Measurements from ENCODE around the gene ZKSCAN2.

The ZKSCAN2 gene

DNA sequence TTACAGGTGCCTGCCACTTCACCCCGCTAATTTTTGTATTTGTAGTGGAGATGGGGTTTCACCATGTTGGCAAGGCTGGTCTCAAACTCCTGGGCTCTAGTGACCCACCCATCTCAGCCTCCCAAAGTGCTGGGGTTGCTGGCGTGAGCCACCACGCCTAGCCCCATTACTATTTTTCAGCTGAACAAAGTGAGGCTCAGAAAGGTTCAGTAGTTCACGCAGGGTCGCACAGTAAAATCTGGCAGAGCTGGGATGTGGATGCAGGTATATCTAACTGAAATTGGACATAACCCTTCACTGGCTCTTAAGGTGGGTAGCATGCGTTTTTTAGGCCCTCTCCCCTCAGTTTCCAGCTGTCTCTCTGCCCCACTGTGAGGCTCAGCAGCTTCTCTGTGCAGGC, 33.7 kb downstream of the ZKSCAN2 start:
- no peaks in the 10 kb centered on the region for H4K20me1 ChIP-seq (ENCODE audit: insufficient read depth, low read length, poor library complexity, severe bottlenecking)
- H2AFZ ChIP-seq (ENCODE audit: low read length) = no peak overlapping the region
- no peak for TF ChIP-seq CTCF (conservative IDR thresholded peaks at IDR 0.05; ENCODE audit: low read length)
- TF ChIP-seq EZH2phosphoT487 (IDR thresholded peaks at IDR 0.05; ENCODE audit: borderline replicate concordance) = no peak
- no peak overlapping the region for H3K4me2 ChIP-seq (ENCODE audit: low read depth, low read length, poor library complexity, severe bottlenecking)
- no peaks in the 10 kb centered on the region for H3K36me3 ChIP-seq (ENCODE audit: insufficient read depth, low read length)
- H3F3A ChIP-seq (ENCODE audit: low read depth) = no peaks in the 10 kb centered on the region
- no peaks in the 10 kb centered on the region for H3K9me3 ChIP-seq (ENCODE audit: insufficient read depth, low read depth, low read length)
- no peak overlapping the region for H3K9ac ChIP-seq (ENCODE audit: low read depth, low read length, poor library complexity, severe bottlenecking)
- no peaks in the 10 kb centered on the region for H3K9me2 ChIP-seq (replicated peaks; ENCODE audit: low read depth, low read length)
- no peaks in the 10 kb centered on the region for H3K79me2 ChIP-seq (ENCODE audit: insufficient read depth, low read length)
- peaks cover 7% of the 10 kb centered on the region for H3K4me1 ChIP-seq (ENCODE audit: insufficient read depth, low read length, poor library complexity, severe bottlenecking)
- H3K27me3 ChIP-seq (ENCODE audit: insufficient read depth, low read length, poor library complexity, severe bottlenecking) = no peaks in the 10 kb centered on the region
- no peak overlapping the region for H3K4me3 ChIP-seq (ENCODE audit: low read length, poor library complexity, severe bottlenecking)

GRCh38 chr16:25222959-25223358, 34.7 kb downstream of the ZKSCAN2 start:
- H3K36me3 ChIP-seq (ENCODE audit: insufficient read depth, low read length) = no peaks in the 10 kb centered on the region
- no peaks in the 10 kb centered on the region for H3K4me1 ChIP-seq (ENCODE audit: insufficient read depth, low read length, poor library complexity, severe bottlenecking)
- no peaks in the 10 kb centered on the region for H4K20me1 ChIP-seq (ENCODE audit: insufficient read depth, low read length, poor library complexity, severe bottlenecking)
- H3K27me3 ChIP-seq (ENCODE audit: insufficient read depth, low read length, poor library complexity, severe bottlenecking) = no peaks in the 10 kb centered on the region
- H3K4me3 ChIP-seq (ENCODE audit: low read length, poor library complexity, severe bottlenecking) = no peak overlapping the region
- no peaks in the 10 kb centered on the region for H3F3A ChIP-seq (ENCODE audit: low read depth)
- no peak overlapping the region for H3K4me2 ChIP-seq (ENCODE audit: low read depth, low read length, poor library complexity, severe bottlenecking)
- no peak for TF ChIP-seq EZH2phosphoT487 (IDR thresholded peaks at IDR 0.05; ENCODE audit: borderline replicate concordance)
- TF ChIP-seq CTCF (conservative IDR thresholded peaks at IDR 0.05; ENCODE audit: low read length) = no peak
- no peaks in the 10 kb centered on the region for H3K9me2 ChIP-seq (replicated peaks; ENCODE audit: low read depth, low read length)
- no peaks in the 10 kb centered on the region for H3K79me2 ChIP-seq (ENCODE audit: insufficient read depth, low read length)
- no peak overlapping the region for H3K9ac ChIP-seq (ENCODE audit: low read depth, low read length, poor library complexity, severe bottlenecking)
- H3K9me3 ChIP-seq (ENCODE audit: insufficient read depth, low read depth, low read length) = no peaks in the 10 kb centered on the region
- no peak overlapping the region for H2AFZ ChIP-seq (ENCODE audit: low read length)

GRCh38 chr16:25219070-25219737, 38.4 kb downstream of the ZKSCAN2 start:
- no peaks in the 10 kb centered on the region for H3K79me2 ChIP-seq (ENCODE audit: insufficient read depth, low read length)
- no peak overlapping the region for H2AFZ ChIP-seq (ENCODE audit: low read length)
- no peak overlapping the region for H3K4me2 ChIP-seq (ENCODE audit: low read depth, low read length, poor library complexity, severe bottlenecking)
- no peaks in the 10 kb centered on the region for H3K36me3 ChIP-seq (ENCODE audit: insufficient read depth, low read length)
- no peaks in the 10 kb centered on the region for H3K9me3 ChIP-seq (ENCODE audit: insufficient read depth, low read depth, low read length)
- no peaks in the 10 kb centered on the region for H3K4me1 ChIP-seq (ENCODE audit: insufficient read depth, low read length, poor library complexity, severe bottlenecking)
- no peaks in the 10 kb centered on the region for H3K9me2 ChIP-seq (replicated peaks; ENCODE audit: low read depth, low read length)
- H3F3A ChIP-seq (ENCODE audit: low read depth) = no peaks in the 10 kb centered on the region
- no peak overlapping the region for H3K9ac ChIP-seq (ENCODE audit: low read depth, low read length, poor library complexity, severe bottlenecking)
- TF ChIP-seq CTCF (conservative IDR thresholded peaks at IDR 0.05; ENCODE audit: low read length) = no peak
- TF ChIP-seq EZH2phosphoT487 (IDR thresholded peaks at IDR 0.05; ENCODE audit: borderline replicate concordance) = no peak
- H3K4me3 ChIP-seq (ENCODE audit: low read length, poor library complexity, severe bottlenecking) = no peak overlapping the region
- H4K20me1 ChIP-seq (ENCODE audit: insufficient read depth, low read length, poor library complexity, severe bottlenecking) = no peaks in the 10 kb centered on the region
- no peaks in the 10 kb centered on the region for H3K27me3 ChIP-seq (ENCODE audit: insufficient read depth, low read length, poor library complexity, severe bottlenecking)

Data from Loucy (cell line).